ENCODE data around the gene AP3S2. TPM values are rescaled to one million over a fixed set of nuclear protein-coding genes. Genes with fewer than 3 reads are reported as not detected.

Gene AP3S2
- total RNA-seq, 2 donors from 2014 or later = 32.3 to 57.6 TPM

- no peaks in the 10 kb centered on the region for H3K27me3 ChIP-seq
- 34 to 44% methylated on average over 4 to 6 of the region's 6 CpGs for WGBS, 2 donors
- DNase-seq = peak; percentile 57 to 78 (median 69)
- peak; percentile 68 for ATAC-seq
- no peaks in the 10 kb centered on the region for H3K9me3 ChIP-seq
- TF ChIP-seq CTCF (IDR thresholded peaks at IDR 0.05) (no peak), POLR2A (IDR thresholded peaks at IDR 0.05) (peak in 2 of 3 donors; percentile 21 to 29)
- H3K4me1 ChIP-seq = peaks cover 40% of the 10 kb centered on the region
- H3K4me3 ChIP-seq = no peak overlapping the region
- intact Hi-C loops (cut with DNase I) = no loop called here
- H3K27ac ChIP-seq = peak overlapping the region; percentile 90 to 99 (median 94)
- no peaks in the 10 kb centered on the region for H3K36me3 ChIP-seq (replicated peaks in 1 of 2; ENCODE audit: insufficient read depth in 1 of 2, low read depth in 2 of 2)
Observed at GRCh38 chr15:89910891-89911626, 17.3 kb upstream of the AP3S2 start.

GRCh38 chr15:89909611-89910010 lies 15.8 kb upstream of the AP3S2 start:
- H3K9me3 ChIP-seq = no peaks in the 10 kb centered on the region
- DNase-seq (peak; percentile 50 to 72 (median 56)), ATAC-seq (no peak)
- H3K4me3 ChIP-seq = no peak overlapping the region
- TF ChIP-seq CTCF (IDR thresholded peaks at IDR 0.05) = peak in 4 of 7 experiments; percentile 12 to 24 (median 14)
- TF ChIP-seq POLR2A (IDR thresholded peaks at IDR 0.05) = no peak
- H3K4me1 ChIP-seq = peaks cover 40% of the 10 kb centered on the region
- H3K36me3 ChIP-seq (replicated peaks in 1 of 2; ENCODE audit: insufficient read depth in 1 of 2, low read depth in 2 of 2) = no peaks in the 10 kb centered on the region
- WGBS, 2 donors = 0 to 14% methylated on average over 1 to 2 of the region's 2 CpGs
- intact Hi-C loops (cut with DNase I) = loop anchor here (10.0 kb wide), 1 partner anchor 65 kb away; no protein-coding TSS in a partner anchor
- no peaks in the 10 kb centered on the region for H3K27me3 ChIP-seq
- H3K27ac ChIP-seq = peak overlapping the region in 3 of 4 donors; percentile 90 to 99 (median 92)

- Histone ChIP-seq H3K4me1 (peaks cover 36% of the 10 kb centered on the region), H3K4me3 (no peak overlapping the region), H3K36me3 (replicated peaks in 1 of 2; ENCODE audit: insufficient read depth in 1 of 2, low read depth in 2 of 2) (peaks cover 0 to 8% of the 10 kb centered on the region in 2 donors), H3K9me3 (no peaks in the 10 kb centered on the region), H3K27ac (no peak overlapping the region), H3K27me3 (no peaks in the 10 kb centered on the region)
- DNase-seq = no peak
- intact Hi-C loops (cut with DNase I) = loop anchor here (10.0 kb wide), 1 partner anchor 67 kb away; no protein-coding TSS in a partner anchor
- no peak for TF ChIP-seq POLR2A (IDR thresholded peaks at IDR 0.05)
- TF ChIP-seq CTCF (IDR thresholded peaks at IDR 0.05) = no peak
- no peak for ATAC-seq
- WGBS, 2 donors = 90 to 93% methylated on average over 16 of the region's 16 CpGs
Observed at GRCh38 chr15:89908226-89908625, 14.4 kb upstream of the AP3S2 start.

GRCh38 chr15:89907289-89907688 lies 13.5 kb upstream of the AP3S2 start:
- no peak for ATAC-seq
- H3K36me3 ChIP-seq (replicated peaks in 1 of 2; ENCODE audit: insufficient read depth in 1 of 2, low read depth in 2 of 2) = peaks cover 0 to 13% of the 10 kb centered on the region in 2 donors
- WGBS, 2 donors = 83 to 100% methylated on average over 4 to 7 of the region's 7 CpGs
- peaks cover 32% of the 10 kb centered on the region for H3K4me1 ChIP-seq
- H3K4me3 ChIP-seq = no peak overlapping the region
- no peak for DNase-seq
- no peak for TF ChIP-seq CTCF (IDR thresholded peaks at IDR 0.05)
- TF ChIP-seq POLR2A (IDR thresholded peaks at IDR 0.05) = no peak
- intact Hi-C loops (cut with DNase I) = loop anchor here (10.0 kb wide), 1 partner anchor 68 kb away; no protein-coding TSS in a partner anchor
- no peaks in the 10 kb centered on the region for H3K27me3 ChIP-seq
- no peaks in the 10 kb centered on the region for H3K9me3 ChIP-seq
- H3K27ac ChIP-seq = no peak overlapping the region
